HG02678 (cell line): ENCODE results near the gene GPR39.

Experiments used
- ATAC-seq: cut with Tn5 transposase; IDR thresholded peaks from one replicate; pipeline ENCODE4 v1.9.1; 2021; ENCODE audit warnings: mild to moderate bottlenecking, moderate library complexity; ENCODE audit not compliant: unreplicated experiment

GPR39 gene

GRCh38 chr2:132633635-132634034 is 217.0 kb downstream of the GPR39 start:
- no peak for ATAC-seq

GRCh38 chr2:132636346-132636745 is 219.7 kb downstream of the GPR39 start:
- ATAC-seq, result no peak

GRCh38 chr2:132638313-132639040 is 221.9 kb downstream of the GPR39 start:
- ATAC-seq, result no peak

- no peak for ATAC-seq
Observed at GRCh38 chr2:132640116-132640515, 223.5 kb downstream of the GPR39 start.

- no peak for ATAC-seq
Observed at GRCh38 chr2:132641819-132642218, 225.2 kb downstream of the GPR39 start.

- ATAC-seq, result no peak
Observed at GRCh38 chr2:132642415-132642814, 225.8 kb downstream of the GPR39 start.

- no peak for ATAC-seq
Observed at GRCh38 chr2:132645176-132645575, 228.6 kb downstream of the GPR39 start.

GRCh38 chr2:132645722-132646539 is 229.3 kb downstream of the GPR39 start:
- peak; percentile 60 for ATAC-seq

GRCh38 chr2:132646540-132647108 is 230.0 kb downstream of the GPR39 start:
- ATAC-seq, result no peak

GRCh38 chr2:132651115-132652045 is 234.8 kb downstream of the GPR39 start:
- no peak for ATAC-seq

GRCh38 chr2:132652474-132652873 is 235.9 kb downstream of the GPR39 start:
- no peak for ATAC-seq

- no peak for ATAC-seq
Observed at GRCh38 chr2:132654335-132654734, 237.7 kb downstream of the GPR39 start.

GRCh38 chr2:132654968-132655367 is 238.4 kb downstream of the GPR39 start:
- ATAC-seq, result no peak

- no peak for ATAC-seq
Observed at GRCh38 chr2:132656266-132656975, 239.8 kb downstream of the GPR39 start.

- no peak for ATAC-seq
Observed at GRCh38 chr2:132659331-132659730, 242.7 kb downstream of the GPR39 start.

- no peak for ATAC-seq
Observed at GRCh38 chr2:132662732-132663131, 246.1 kb downstream of the GPR39 start.

GRCh38 chr2:132664096-132664495 is 247.5 kb downstream of the GPR39 start:
- ATAC-seq, result no peak

GRCh38 chr2:132665401-132666140 is 249.0 kb downstream of the GPR39 start:
- no peak for ATAC-seq

GRCh38 chr2:132667706-132668105 is 251.1 kb downstream of the GPR39 start:
- no peak for ATAC-seq
